PC-3 (cell line): ENCODE data around the gene ADGRG3.

Source experiments
- CTCF ChIP-seq: fragments of 300-600 bp; sonication (generic); conservative IDR thresholded peaks from 2 replicates; pipeline ENCODE4 v1.5.1; 2017; ENCODE audit warnings: antibody characterized with exemption, low read depth, mild to moderate bottlenecking, low read length
- EZH2 ChIP-seq: fragments of 300-600 bp; sonication (generic); IDR thresholded peaks from one replicate; pipeline ENCODE4 v1.6.1; 2017; ENCODE audit warnings: antibody characterized with exemption, mild to moderate bottlenecking, low read length; ENCODE audit not compliant: unreplicated experiment
- EZH2phosphoT487 ChIP-seq: fragments of 300-600 bp; sonication (generic); IDR thresholded peaks from 2 replicates; pipeline ENCODE4 v1.6.1; 2018; ENCODE audit warnings: mild to moderate bottlenecking, antibody characterized with exemption, low read length, borderline replicate concordance

- TF ChIP-seq CTCF (no peak), EZH2 (no peak), EZH2phosphoT487 (no peak)
Observed at GRCh38 chr16:57684626-57685358, 16.7 kb downstream of the ADGRG3 start.
